Activated CD8-positive, alpha-beta memory T cell treated with anti-CD3 and anti-CD28 coated beads, Interleukin-2, amount 50 U/mL, for 24 hours (primary cell): ENCODE results near the gene PLIN4.
"Not testable (repeated sequence)": the region's sequence is repeated elsewhere in the genome, so short reads cannot be mapped to it uniquely, and the experiment has no call there.

ENCODE experiments used
- DNase-seq: peaks from one replicate; pipeline ENCODE4 v3.0.0-alpha.2; 2020; ENCODE audit errors: extremely low read depth

PLIN4 gene

GRCh38 chr19:4548238-4548584 lies 29.9 kb upstream of the PLIN4 start:
- DNase-seq = no peak

DNA sequence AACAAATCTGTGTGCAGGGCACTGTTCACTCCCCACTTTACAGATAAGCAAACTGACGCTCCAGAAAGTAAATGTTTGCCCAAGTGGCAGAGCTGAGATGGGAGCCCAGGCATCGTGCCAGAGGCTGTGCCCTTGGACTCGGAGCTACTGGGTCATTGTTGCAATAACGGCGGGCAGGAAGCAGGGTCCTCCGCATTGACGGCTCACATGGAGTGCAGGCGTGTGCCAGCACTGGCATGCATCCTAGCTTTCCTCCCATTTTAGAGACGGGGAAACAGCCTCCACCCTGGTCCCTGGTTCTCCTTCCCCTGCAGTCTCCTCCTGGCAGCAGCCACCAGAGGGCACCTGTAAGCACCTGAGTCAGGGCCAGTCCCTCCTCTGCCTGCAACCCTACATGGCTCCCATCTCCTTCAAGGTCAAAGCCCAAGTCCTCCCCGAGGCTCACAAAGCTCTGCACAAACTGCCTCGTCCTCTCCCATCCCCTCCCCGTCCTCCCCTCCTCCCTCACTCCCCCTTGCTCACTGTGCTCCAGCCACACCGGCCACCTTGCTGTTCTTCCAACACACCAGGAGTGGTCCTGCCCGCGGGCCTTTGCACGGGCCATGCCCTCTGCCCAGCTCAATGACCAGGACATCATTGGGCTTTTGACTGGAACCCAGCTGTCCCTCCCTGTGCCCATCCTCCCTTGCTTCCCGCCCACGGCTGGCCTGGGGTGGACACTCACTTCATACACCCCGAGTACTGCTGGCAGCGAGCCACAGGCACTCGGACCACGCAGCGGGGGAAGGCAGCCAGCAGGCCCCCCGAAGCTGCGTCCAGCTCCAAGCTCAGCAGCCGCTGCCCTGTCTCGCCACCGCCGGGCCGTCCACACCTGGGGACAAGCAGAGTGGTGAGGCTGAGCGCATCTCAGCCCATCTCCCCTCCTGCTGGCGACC lies 29.3 kb upstream of the PLIN4 start:
- DNase-seq = no peak

GRCh38 chr19:4543842-4544647 lies 25.8 kb upstream of the PLIN4 start:
- no peak for DNase-seq

GRCh38 chr19:4542896-4543841 lies 24.9 kb upstream of the PLIN4 start:
- no peak for DNase-seq

GRCh38 chr19:4541806-4542145 lies 23.5 kb upstream of the PLIN4 start:
- not testable (repeated sequence) for DNase-seq

- DNase-seq = no peak
These were observed 23.0 kb upstream of the PLIN4 start for GRCh38 chr19:4541114-4541805.

DNA sequence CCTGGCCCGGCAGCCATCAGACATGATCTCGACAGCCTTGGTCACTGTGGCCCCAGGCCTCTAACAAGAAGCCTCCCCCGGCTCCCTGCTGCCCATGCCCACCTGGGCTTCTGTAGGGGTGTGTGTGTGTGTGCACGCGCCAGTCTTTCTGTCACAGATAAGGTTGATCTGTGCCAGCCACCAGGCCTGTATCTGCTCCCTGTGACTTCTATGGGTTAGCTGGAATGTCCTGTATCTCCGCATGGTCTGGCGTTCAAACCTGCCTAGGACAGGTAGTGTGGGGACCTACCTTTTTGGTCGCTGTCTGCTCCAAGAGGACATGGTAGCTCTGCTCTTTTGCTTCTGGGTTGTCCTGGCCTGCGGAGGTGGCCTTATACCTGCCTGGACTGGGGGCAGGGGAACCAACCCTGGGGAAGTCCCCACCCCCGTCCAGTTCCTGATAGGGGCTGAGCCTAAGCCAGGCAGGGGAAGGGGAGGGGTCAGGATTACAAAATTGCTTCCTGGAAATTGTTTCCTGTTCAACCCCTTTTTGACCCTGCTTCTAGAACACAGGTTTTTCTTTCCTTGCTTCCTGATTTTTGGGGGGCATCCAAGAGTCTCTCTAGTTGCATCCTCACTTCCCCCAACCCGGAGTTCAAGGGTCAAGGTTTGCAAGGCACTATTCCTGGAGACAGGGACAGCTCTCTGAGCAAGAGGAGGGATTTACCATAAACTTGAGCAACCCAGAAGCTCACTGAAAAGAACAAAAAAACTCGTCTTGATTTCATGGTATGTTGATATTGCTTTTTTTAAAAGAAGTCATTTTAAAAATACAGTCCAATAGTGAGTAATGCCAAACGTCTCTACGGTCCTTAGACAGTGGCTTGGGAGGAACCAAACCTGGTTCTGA lies 21.7 kb upstream of the PLIN4 start, which contains the start of gene LRG1:
Gene LRG1, minus strand, starts transcription at position 344 of the 889 bp plus-strand sequence. Its CDS starts 23 bp downstream, at position 321.
- no peak for DNase-seq

- DNase-seq = no peak
These were observed 20.9 kb upstream of the PLIN4 start for GRCh38 chr19:4539169-4539692.

- DNase-seq = no peak
These were observed 20.3 kb upstream of the PLIN4 start for GRCh38 chr19:4538601-4538954.

DNA sequence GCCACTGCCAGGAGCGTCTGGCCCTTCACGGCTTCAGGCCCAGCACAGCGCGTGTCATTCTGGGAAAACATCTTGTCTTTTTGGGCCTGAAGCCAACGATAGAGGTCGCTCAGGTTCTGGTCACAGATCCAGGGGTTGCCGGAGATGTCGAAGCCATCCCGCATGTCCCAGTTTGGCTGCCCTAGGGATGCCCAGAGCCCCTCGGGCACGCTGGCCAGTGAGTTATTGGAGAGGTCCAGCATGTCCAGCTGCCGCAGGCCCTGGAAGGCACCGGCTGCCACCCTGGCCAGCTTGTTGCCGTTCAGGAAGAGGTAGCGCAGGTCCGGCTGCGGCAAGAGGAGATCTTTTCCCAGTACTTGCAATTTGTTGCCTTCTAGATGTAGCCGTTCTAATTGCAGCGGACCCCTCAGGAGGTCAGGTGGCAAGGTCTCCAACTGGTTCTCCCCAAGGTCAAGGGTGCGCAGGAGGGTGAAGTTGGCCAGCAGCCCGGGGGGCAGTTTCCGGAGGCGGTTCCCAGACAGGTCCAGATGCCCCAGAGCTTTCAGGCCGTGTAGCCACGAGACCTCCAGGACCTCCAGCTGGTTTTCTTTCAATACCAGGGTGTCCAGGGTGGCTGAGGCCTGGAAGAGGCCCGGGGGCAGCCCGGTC lies 19.8 kb upstream of the PLIN4 start:
- DNase-seq = no peak

DNA sequence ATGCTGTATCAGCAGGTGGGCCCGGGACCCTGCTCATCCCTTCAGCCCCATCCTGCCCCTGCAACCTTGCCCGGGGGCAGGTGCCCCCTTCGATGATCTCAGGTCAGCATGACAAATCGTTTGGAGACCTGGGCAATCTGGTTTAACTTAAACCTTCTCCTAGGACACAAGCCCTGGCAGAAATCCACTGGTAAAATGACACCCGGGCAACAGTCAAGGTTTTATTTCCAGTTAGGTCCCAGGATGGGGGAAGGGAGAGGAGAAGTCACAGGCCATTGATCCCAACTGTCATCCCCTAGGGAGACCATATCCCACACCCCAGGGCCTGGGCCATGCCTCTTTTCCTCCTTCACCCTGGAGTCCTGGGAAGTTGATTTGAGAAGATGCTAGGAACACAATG lies 18.5 kb upstream of the PLIN4 start:
- DNase-seq = no peak

DNA sequence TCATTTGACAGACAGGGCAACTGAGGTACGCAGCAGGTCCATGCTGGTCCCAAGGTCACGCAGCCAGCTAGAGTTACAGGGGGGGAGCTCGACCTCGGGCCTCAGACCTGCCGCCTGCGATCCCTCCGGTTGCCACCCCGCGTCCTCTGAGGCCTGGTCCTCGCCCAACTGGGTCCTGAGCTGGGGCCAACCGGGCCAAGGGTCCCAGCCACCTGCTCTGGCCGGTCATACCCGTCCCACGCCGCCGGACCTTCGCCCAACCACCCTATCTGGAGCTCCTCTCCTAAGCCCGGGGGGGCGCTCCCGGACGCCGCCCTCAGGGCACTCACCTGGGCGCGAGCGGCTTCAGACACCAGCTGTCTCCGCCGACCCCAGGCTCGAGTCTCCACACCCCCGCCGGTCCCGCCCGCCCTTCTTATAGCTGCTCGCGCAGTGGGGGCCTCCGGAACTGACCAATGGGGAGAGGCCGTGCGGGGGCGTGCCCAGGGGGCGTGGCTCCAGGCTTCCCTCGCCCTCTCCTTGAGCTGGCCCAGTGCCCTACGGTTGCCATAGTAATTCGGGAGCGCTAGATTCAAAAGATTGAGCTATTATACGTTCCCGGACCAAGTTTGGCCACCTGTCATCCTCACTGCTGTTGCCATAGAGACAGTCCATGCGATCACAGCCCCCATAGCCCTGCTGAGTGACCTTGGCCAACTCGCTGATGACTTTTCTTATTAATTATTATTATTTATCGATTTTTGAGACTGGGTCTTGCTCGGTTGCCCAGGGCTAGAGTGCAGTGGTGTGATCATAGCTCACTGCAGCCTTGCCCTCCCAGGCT lies 16.8 kb upstream of the PLIN4 start, which contains the start of gene PLIN5:
Gene PLIN5, minus strand, starts transcription at position 389 of the 823 bp plus-strand sequence. CDS start 1,150 bp downstream, outside the sequence.
- peak; percentile 12 for DNase-seq

- DNase-seq = no peak
These were observed 15.6 kb upstream of the PLIN4 start for GRCh38 chr19:4533835-4534424.

DNA sequence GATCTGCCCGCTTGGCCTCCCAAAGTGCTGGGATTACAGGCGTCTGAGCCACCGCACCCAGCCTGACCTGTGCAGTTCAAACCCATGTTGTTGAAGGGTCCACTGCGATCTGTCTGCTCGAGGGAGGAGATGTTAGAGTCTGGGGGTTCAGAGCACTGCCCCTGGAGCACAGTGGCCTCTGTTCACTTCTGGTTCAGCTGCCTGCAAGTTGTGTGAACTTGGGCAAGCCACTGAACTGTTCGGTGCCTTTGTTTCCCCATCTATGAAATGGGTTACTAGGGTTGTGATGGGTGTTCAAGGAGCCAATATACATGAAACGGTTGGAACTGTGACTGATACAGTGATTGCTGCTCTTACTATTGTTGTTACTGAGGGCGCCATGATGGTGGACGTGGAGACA lies 15.0 kb upstream of the PLIN4 start:
- no peak for DNase-seq

GRCh38 chr19:4531562-4532165 lies 13.4 kb upstream of the PLIN4 start:
- no peak for DNase-seq

- DNase-seq = no peak
These were observed 11.7 kb upstream of the PLIN4 start for GRCh38 chr19:4529924-4530522.

GRCh38 chr19:4528843-4529242 lies 10.6 kb upstream of the PLIN4 start:
- DNase-seq = no peak
